ENCODE measurements around the gene CT45A2.
"Not testable (repeated sequence)": the region's sequence is repeated elsewhere in the genome, so short reads cannot be mapped to it uniquely, and the experiment has no call there.

The CT45A2 gene

GRCh38 chrX:135819912-135820311 is at the start of gene CT45A2:
CT45A2 (minus strand) TSS chrX:135820012; CDS start chrX:135816265, 3,747 bp downstream.
- not testable (repeated sequence) for DNase-seq

- DNase-seq = not testable (repeated sequence)
Observed at GRCh38 chrX:135854438-135854837, 34.6 kb upstream of the CT45A2 start, which contains the start of gene CT45A8. CT45A8 (minus strand) TSS chrX:135854538; CDS start chrX:135850783, 3,755 bp downstream.

GRCh38 chrX:135837180-135837579 is 17.4 kb upstream of the CT45A2 start, which contains the start of gene CT45A7:
CT45A7 (minus strand) TSS chrX:135837280; CDS start chrX:135833533, 3,747 bp downstream.
- DNase-seq = not testable (repeated sequence)

GRCh38 chrX:135802687-135803086 is 17.1 kb downstream of the CT45A2 start, which contains the start of gene CT45A6:
CT45A6 (minus strand) TSS chrX:135802787; CDS start chrX:135798993, 3,794 bp downstream.
- not testable (repeated sequence) for DNase-seq

- not testable (repeated sequence) for DNase-seq
Observed at GRCh38 chrX:135785403-135785802, 34.4 kb downstream of the CT45A2 start, which contains the start of gene CT45A5. CT45A5 (minus strand) TSS chrX:135785503; CDS start chrX:135781729, 3,774 bp downstream.

GRCh38 chrX:135768091-135768490 is 51.7 kb downstream of the CT45A2 start, which contains the start of gene CT45A3:
CT45A3 (minus strand) TSS chrX:135768191; CDS start chrX:135764444, 3,747 bp downstream.
- DNase-seq = not testable (repeated sequence)
